WERI-Rb-1 (cell line): ENCODE results near the gene FAM3D.

Experiments
- DNase-seq: peaks from one replicate; pipeline ENCODE4 v3.0.0-alpha.2; 2020
- H3K27ac ChIP-seq: fragments of 250-450 bp; sonication (Bioruptor Pico); 2 replicates; pipeline ENCODE4 v1.5.1; 2020; ENCODE audit warnings: mild to moderate bottlenecking, moderate library complexity
- H3K27me3 ChIP-seq: fragments of 250-450 bp; sonication (Bioruptor Pico); 2 replicates; pipeline ENCODE4 v1.5.1; 2021; ENCODE audit warnings: mild to moderate bottlenecking, low read depth, moderate library complexity; ENCODE audit not compliant: insufficient read depth, severe bottlenecking
- H3K36me3 ChIP-seq: fragments of 250-450 bp; sonication (Bioruptor Pico); 2 replicates; pipeline ENCODE4 v1.5.1; 2020; ENCODE audit warnings: mild to moderate bottlenecking, moderate library complexity
- H3K4me3 ChIP-seq: 2 replicates; pipeline ENCODE4 v1.5.1; 2011; ENCODE audit warnings: low read depth, mild to moderate bottlenecking, control low read depth, low read length
- H3K9me3 ChIP-seq: fragments of 250-450 bp; sonication (Bioruptor Pico); 2 replicates; pipeline ENCODE4 v1.5.1; 2021; ENCODE audit warnings: mild to moderate bottlenecking, moderate library complexity; ENCODE audit not compliant: severe bottlenecking
- TF ChIP-seq, protein P1 (sequence below): IDR thresholded peaks from 2 replicates; pipeline ENCODE4 v1.5.1; 2011; ENCODE audit warnings: low read depth, mild to moderate bottlenecking, control low read depth, inconsistent platforms, low read length

The FAM3D gene

DNA sequence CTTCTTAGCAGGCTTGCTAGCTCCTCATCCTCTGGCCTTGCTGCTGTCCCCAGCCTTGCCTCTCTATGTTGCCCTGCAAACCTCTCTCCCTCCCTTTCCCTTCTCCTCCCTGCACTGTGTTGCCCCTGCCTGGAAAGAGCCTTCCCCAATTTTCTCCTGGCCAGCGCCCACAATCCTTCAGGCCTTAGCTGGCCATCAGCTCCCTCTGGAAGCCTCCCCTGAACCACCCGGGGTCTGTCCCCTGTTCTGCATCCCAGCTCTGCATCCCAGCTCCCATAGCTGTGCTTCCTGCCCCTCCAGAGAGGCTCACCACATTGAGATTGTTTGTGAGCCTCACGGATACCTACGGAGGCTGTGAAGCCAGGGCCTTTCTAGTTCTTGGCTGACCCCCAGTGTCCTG, 23.7 kb downstream of the FAM3D start:
- TF ChIP-seq, protein P1, sequence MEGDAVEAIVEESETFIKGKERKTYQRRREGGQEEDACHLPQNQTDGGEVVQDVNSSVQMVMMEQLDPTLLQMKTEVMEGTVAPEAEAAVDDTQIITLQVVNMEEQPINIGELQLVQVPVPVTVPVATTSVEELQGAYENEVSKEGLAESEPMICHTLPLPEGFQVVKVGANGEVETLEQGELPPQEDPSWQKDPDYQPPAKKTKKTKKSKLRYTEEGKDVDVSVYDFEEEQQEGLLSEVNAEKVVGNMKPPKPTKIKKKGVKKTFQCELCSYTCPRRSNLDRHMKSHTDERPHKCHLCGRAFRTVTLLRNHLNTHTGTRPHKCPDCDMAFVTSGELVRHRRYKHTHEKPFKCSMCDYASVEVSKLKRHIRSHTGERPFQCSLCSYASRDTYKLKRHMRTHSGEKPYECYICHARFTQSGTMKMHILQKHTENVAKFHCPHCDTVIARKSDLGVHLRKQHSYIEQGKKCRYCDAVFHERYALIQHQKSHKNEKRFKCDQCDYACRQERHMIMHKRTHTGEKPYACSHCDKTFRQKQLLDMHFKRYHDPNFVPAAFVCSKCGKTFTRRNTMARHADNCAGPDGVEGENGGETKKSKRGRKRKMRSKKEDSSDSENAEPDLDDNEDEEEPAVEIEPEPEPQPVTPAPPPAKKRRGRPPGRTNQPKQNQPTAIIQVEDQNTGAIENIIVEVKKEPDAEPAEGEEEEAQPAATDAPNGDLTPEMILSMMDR = no peak
- Histone ChIP-seq H3K27ac (no peak overlapping the region), H3K27me3 (no peaks in the 10 kb centered on the region), H3K4me3 (no peak overlapping the region), H3K9me3 (peaks cover under 1% of the 10 kb centered on the region), H3K36me3 (no peaks in the 10 kb centered on the region)
- DNase-seq = no peak

DNA sequence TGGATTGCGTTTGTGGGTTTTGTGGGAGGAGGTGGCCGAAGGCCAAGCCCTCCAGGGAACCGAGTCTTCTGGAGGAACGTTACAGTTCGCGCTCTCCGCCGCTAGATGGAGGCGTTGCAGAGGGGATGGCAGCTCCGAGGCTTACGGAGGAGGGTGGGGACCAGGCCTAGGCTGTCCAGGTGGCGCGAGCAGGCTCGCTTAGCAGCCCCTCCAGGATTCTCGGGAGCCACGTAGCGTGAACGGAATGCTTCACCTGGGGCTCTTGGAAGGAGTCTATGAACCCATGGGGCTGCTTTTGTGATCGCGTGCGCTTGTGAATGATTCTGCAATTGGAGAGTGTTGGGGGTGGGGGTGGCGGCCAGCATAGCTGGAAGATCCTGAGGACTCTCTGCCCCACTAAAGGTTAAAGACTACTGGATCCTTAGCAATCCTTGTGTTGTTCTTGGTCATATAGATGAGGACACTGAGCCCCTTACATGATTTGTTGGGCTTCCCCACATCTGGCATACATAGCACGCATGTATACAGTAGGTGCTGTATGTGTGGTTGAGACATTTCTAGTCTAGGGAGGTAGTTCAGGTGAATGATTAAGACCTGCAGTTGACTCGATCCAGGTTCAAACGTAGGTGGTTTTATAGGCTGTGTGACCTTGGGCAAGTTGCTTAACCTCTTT, 25.7 kb downstream of the FAM3D start:
- Histone ChIP-seq H3K36me3 (no peaks in the 10 kb centered on the region), H3K9me3 (no peaks in the 10 kb centered on the region), H3K27me3 (no peaks in the 10 kb centered on the region), H3K4me3 (no peak overlapping the region), H3K27ac (no peak overlapping the region)
- TF ChIP-seq, protein P1 = peak; percentile 97
- DNase-seq = peak; percentile 86

DNA sequence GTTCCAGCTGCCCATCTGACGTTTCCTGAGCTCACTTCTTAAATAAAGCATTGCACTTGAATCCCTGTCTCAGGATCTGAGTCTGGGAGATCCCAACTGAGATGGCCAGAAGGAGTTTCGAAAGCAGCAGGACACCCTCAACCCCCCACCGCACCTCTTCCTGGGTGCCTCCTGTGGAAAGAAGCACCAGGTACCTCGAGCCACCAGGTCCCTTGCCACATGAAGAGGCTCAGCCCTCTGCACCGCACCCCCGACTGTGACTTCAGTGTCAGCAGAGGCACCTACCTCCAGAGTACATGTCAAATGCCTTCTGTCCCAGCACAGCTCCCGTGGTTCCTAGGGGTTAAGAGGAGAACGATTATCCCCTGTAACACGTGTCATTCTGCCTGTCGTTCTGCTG, 26.7 kb downstream of the FAM3D start:
- DNase-seq = no peak
- Histone ChIP-seq H3K4me3 (no peak overlapping the region), H3K9me3 (no peaks in the 10 kb centered on the region), H3K27ac (no peak overlapping the region), H3K27me3 (no peaks in the 10 kb centered on the region), H3K36me3 (no peaks in the 10 kb centered on the region)
- TF ChIP-seq, protein P1 = no peak

DNA sequence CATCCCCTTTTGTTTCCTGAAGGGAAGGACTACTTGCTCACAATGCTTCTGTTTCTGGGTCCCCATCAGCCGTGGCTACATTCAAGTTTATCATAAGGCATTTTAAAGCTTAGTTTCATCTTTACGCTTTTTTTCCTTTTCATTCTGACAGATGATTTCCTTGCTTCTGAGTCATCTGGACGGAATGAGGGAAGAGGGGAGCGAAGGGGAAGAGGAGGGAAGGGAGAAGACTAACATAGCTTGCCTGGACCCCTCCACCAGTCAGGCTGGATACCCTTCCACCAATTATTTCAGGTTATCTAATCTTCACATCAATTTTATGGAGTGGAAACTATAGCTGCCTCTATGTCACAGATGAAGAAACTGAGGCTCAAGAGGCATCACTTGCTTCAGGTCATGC, 27.6 kb downstream of the FAM3D start:
- Histone ChIP-seq H3K9me3 (no peaks in the 10 kb centered on the region), H3K4me3 (no peak overlapping the region), H3K27me3 (no peaks in the 10 kb centered on the region), H3K27ac (no peak overlapping the region), H3K36me3 (no peaks in the 10 kb centered on the region)
- DNase-seq = no peak
- TF ChIP-seq, protein P1 = no peak

DNA sequence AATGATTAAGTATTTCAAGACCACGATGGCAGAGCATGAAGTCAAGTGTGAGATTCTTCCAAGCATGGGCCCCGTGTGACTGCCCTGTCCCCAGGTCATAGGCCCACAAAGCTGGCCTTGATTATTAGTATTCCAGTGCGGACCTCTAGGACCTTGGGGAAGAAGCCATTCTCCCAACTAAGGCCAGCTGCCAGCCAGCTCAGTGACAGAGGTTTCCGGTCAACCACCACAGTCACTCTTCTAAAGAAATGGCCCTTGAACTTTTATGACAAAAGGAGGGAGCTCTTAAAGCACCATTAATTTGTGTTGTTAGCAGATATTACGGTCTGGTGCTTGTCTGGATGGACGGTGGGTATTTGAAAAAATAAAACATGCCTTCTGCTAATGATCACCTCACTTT, 28.0 kb downstream of the FAM3D start:
- TF ChIP-seq, protein P1 = no peak
- Histone ChIP-seq H3K27me3 (no peaks in the 10 kb centered on the region), H3K36me3 (no peaks in the 10 kb centered on the region), H3K4me3 (no peak overlapping the region), H3K27ac (no peak overlapping the region), H3K9me3 (no peaks in the 10 kb centered on the region)
- DNase-seq = no peak

DNA sequence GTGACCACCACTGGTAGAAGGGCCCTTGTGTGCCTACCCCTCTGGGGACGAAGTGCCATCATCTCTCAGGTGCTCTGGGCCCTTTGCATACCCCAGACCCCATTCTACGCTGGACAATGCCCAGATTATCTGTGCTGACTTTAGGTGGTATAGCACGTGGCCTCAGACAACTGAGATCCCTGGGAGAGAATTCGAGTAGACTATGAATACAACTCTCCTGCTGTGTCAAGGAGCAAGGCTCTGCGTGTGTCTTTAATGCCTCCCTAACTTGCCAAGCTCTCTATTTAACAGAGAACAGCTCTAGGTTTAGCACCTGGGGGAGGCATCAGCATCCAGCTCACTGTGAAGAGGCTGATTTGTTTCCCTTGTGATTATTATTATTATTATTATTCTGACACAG, 29.1 kb downstream of the FAM3D start:
- no peaks in the 10 kb centered on the region for H3K27me3 ChIP-seq

More for the DNA sequence above, 29.1 kb downstream of the FAM3D start:
- TF ChIP-seq, protein P1 = no peak
- no peak overlapping the region for H3K4me3 ChIP-seq
- H3K9me3 ChIP-seq = no peaks in the 10 kb centered on the region
- H3K36me3 ChIP-seq = no peaks in the 10 kb centered on the region
- no peak overlapping the region for H3K27ac ChIP-seq
- no peak for DNase-seq
